Colon (tissue), 2 donors: ENCODE results near the gene AOPEP.

Source experiments
- FAIRE-seq: peaks from 2 replicates; lab custom pipeline; 2012; peaks lifted over from hg19 to GRCh38; lab: Jason Lieb, UNC
- donor health status: control.
- donor health status: control.

Gene AOPEP

DNA sequence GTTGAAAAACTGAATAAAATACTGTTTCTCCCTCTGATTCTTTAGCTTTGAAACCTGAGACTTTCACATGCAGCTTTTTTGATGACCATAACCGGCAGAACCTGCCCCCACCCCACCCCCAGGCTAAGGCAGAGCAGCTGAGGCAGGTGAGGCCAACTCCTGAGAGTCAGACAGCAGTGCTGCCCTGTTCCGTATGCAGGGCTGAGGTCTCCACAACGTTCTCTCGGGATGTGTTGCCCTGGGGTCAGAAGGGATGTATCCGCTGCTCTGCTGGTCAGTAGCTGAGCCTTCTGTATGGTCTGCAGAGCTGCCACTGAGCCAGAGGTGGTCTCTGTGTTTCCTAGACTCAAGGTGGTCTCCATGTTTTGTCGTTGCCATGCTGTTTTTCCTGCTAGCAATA, 190.5 kb downstream of the AOPEP start:
- no peak for FAIRE-seq

DNA sequence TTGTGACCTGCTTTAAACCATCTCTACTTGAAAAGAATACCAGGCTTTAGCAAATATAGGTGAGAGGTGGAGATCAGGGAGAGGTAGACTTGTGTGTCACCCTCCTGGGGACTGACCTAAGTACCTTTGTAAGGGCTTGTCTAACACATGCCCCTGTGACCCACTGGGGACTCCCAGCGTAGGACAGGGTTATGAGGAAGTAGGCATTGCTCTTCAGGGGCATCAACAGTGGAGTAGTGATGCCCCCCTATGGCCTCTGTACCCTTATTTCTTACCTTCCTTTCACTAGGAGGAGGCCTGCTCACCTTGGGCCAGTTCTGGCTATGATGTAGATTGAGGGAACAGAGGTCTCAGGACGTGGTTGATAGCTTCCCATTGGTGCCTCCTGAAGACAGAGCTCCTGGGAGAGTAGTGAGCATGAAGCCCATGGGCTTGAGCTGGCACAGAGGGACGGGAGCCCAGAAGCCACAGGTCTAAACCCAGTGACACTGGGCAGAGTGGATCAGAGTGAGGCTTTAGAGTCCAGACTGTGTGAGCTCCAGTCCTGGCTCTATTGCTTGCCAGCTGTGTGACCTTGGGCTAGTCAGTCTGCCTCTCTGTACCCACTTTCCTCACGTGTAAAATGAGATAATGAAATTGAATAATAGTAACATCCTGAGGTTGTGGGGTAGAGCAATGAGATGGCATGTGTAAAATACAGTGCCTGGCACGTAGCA, 191.7 kb downstream of the AOPEP start:
- FAIRE-seq = no peak

DNA sequence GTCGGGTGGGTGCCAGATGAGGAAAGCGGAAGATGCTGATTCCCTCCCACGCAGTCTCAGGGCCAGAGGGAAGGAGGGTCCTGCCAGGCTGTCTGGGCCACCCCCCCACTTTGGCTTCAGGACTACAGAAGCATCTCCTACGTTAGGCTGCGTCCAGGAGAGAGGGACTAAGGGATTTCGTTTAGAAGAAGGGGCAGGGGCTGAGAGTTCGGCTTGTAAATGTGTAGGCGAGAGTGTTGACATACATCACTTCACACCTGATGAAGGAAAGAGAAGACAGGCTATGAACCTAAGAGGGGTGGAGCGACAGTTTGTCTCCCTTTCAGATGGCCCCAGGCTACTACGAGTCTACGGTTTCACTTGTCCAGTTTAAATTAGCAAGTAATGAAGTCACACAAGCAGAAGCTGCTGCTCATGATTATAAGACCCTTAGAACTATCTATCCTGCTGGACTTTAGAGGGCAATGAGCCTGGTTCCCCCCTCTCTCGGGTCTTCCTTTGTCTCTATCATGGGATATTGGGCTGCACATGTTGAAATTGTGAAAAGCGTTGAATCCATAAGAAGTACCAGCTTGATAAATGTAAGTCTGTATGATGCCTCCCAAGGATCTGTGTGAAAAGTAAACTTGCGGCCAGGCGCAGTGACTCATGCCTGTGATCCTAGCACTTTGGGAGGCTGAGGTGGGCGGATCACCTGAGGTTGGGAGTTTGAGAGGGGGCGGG, 193.0 kb downstream of the AOPEP start:
- FAIRE-seq = no peak

DNA sequence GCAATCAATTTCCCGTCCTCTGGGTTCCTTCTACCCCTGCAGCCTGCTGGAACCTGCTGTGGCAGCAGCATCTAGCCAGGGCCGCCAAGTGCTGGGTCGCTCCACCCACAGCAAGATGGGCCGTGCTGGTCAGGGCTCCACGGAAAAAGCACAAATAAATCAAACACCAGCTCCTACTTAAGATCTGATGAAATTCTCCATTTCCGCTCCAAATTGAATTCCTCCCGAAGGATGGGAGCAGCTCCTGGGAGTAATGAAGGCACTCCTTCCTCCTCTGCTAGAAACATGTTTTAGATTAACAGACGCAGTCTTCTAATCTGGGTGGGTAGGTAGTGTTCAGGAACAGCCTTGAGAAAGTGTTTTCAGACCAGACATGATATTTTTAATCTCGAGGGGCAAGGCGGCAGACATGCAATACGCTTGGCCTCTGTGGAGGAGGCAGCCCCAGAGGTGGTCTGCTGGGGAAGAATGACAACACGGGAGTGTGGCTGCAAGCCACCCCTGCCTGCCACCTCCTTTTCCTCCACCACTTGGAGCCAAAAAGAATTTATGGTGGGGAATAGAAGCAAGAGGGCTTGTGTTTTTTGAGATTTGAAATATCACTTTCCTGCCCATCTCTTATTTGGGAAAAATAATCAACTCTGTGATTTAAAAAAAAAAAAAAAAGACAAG, 194.1 kb downstream of the AOPEP start:
- no peak for FAIRE-seq

DNA sequence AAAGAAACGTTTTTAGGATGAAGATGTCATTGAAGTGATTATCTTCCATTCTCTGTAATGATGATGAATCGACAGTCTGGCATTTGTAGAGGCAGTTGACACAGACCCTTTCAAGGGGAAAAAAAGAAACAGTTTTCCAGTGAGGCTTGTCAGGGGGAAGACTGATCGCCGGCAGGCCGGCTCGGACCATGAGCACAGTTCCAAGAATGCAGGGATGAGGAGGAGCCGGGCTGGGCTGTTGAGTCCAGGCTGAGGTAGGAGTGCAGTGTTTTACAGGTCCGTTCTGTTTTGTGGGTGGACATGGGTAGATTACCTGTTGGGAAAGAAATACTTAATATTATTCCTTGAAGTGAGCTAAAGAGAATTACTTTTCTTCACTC, 194.6 kb downstream of the AOPEP start:
- FAIRE-seq = no peak

DNA sequence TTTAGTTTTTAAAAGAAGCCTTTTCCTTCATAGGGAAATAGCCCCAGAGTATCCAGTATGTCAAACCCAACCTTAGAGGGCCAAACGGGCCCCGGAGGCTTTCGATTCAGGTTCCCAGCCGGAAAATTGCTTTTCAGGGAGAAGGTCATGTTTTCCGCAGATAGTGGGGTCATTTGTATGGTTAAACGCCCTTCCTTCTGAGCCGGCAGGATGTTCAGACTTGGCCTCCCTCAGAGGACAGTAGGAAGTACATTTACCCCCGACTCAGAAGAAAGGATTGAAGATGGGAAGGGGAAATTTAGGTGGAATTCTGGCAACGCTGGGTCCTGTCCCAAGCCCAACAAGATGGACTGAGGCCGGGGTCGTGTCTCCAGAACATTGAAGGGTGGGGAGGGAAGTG, 195.2 kb downstream of the AOPEP start:
- no peak for FAIRE-seq

DNA sequence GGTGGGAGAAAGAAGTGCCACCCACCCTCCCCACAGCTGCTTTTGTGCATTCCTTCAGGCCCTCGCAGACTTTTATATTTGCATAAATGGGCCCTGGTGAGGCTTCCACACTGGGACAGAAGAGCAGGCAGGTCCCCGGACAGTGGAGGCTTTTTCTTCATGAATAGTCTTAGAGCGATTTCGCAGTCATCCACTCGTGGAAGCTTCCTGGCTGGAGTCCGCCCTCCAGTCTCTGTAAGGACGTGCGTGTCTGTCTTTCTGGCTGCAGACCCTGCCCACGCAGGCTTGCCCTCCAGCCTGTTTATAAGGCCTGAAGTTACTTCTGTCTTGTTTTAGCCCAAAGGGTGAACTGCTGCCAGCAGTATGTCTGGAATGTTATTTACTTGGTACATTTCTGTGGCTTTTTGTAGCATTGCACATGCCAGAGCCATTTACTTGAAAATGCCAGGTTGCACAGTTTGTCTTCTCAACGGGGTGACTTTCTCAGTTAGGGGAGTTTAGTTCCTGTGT, 195.7 kb downstream of the AOPEP start:
- no peak for FAIRE-seq

DNA sequence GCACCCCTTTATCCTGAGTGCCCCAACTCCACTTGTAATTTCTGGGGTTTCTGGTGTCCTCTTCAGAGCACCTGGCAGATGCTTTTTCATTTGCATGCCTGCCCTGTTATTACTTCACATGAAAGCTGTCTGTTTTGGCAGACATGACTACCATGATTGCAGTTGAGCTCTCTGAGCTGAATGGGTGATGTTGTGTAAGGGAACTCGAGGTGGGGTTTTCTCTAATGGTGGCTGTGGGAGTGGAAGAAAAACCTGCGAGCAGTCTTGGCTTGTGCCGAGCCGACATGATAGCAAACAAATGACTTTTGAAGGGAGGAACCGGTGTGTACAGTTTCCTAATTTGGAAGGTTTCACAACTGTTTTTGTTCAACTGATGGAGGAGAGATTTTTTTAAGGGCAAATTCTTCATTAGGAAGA, 196.2 kb downstream of the AOPEP start:
- FAIRE-seq = no peak

DNA sequence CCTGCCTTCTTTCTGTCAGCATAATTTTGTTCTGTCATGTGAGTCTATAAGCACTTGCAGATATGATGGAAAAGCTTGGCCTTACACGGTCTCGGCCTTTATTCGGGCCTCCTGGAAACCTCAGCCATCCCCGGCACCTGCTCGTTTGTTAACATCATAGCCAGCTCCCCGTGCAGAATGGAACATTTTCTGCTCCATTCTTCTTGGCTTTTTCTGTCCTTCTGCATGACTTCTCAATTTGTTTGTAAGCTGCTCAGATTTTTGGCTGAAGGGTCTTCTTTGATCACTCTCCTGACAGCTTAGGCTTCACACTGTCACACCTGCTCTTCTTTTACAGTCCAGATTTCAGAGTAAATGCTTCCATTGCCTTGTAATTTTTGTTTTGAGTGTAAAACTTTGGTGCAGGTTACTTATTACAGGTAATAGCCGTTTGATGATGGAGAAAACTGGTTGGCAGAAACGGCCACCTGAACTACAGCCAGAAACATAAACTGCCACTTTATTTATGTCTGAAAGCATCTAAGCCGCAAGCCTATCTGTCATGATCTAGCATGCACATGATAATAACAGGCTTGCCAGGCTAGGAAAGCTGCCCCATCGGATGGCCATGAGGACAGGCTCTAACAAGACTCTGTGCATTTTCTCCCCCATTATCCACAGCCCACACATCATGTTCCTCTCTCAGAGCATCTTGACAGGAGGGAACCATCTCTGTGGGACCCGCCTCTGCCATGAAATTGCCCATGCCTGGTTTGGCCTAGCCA, 197.0 kb downstream of the AOPEP start:
- no peak for FAIRE-seq

DNA sequence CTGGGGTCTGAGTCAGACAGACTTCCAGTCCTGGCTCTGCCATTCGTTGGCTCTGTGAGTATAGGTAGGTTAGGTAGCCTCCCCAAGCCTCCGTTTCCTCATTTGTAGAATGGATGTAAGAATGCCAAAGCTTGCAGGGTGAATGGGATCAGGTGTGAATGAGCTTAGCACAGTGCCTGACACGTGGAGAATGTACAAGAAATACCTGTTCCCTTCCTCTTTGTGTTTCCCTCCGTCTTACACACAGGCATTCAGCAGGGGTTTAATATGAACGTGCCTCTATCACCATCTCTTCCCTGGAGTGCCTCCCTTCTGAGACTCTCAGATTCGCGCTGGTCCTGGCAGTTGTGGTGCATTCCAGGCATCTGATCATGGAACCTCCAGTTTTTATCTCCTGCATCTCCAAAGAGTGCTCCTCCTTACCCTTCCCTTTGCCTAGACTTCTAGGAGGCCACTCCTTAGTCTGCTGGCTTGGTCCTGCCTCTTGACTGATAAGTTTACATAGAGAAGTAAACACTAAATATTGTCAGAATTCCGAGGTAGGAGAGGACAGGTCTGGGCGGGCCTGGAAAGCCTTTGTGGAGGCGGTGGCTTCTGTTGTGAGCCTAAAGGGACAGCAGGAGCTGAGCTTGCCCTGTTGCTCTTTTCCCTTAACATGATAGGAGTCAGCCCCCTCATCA, 199.4 kb downstream of the AOPEP start:
- FAIRE-seq = no peak

DNA sequence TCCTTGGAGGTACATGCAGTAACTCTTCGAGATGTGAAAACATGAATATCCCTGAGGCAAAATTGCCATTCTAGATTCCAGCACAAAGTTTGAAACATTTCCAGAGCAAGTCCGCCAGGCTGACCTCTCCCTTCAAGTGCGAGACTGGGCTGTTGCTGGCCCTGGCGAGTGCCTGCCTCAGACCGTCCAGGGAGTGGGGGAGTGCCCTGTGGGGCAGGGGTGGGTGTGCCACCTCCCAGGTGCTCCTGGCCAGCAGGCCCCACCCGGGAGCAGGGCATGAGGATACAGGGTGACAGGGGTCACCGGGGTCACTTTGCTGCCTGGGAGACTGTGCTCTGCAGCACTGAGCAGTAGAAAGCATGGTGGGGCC, 199.9 kb downstream of the AOPEP start:
- no peak for FAIRE-seq

DNA sequence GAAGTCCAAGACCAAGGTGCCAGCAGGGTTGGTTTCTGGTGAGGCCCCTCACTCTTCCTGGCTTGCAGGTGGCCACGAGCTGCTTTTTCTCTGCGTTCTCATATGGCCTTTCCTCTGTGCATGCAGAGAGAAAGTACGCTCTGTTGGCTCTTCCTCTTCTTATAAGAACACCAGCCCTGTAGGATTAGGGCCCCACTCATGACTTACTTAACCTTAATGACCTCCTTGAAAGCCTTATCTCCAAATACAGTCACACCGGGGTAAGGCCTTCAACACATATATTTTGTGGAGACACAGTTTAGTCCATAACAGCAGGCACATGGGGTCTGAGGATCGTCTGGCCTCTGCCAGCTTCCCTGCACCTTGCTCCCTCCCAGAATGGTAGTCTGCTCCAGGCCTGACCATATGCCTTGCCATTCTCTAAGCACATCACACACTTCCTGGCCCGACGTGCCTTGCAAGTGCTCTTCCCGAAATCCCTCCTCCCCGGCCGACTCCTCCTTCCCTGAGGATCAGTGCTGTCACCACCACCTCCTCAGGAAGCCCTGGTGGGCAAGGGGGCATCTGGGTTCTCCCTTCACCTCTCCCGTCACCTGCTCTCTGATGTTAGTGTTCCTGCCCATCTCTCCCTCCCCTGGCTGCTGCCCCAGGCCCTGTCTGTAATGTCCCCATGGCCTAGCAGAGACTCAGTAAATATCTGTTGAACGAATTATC, 200.7 kb downstream of the AOPEP start:
- FAIRE-seq = no peak

DNA sequence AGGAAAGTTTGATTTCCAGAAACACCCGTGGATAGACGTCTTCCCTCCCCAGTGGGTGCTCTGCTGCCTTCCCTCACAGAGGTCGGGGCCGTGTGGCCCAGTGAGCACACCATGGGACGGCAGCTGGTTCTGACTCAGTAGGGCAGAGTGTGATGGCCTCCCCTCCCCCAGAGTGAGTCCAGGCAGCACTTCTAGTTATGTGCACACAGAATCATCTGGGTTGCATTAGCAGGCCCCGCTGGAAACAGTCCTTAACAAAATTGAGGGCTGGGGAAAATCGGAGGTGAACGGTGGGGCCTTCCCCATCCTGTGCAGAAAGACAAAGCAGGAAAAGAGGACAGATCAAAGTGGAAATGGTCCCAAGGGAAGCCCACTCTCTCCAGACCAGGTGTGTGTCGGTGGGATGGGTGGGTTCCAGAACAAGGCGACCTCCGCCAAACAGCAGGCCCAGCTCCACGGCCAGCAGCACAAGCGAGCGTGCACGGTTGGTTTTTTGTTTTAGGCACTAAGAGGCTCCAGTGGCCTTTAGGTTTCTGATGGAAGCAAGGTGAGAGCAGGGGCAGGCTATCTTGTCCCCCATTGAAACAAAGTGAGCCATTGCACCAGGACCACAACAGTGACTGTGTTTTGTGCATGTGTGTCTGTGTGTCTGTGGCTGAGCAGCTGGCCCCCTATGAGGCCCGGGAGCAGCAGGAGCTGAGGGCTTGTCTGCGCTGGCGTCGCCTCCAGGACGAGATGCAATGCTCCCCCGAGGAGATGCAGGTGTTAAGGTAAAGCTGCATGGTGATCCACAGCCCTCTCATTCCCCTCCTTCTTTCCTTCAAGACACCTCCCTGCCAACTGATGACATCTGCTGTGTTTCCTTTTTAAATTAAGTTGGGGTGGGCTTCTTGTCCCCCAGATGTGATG, 201.5 kb downstream of the AOPEP start:
- FAIRE-seq = no peak

DNA sequence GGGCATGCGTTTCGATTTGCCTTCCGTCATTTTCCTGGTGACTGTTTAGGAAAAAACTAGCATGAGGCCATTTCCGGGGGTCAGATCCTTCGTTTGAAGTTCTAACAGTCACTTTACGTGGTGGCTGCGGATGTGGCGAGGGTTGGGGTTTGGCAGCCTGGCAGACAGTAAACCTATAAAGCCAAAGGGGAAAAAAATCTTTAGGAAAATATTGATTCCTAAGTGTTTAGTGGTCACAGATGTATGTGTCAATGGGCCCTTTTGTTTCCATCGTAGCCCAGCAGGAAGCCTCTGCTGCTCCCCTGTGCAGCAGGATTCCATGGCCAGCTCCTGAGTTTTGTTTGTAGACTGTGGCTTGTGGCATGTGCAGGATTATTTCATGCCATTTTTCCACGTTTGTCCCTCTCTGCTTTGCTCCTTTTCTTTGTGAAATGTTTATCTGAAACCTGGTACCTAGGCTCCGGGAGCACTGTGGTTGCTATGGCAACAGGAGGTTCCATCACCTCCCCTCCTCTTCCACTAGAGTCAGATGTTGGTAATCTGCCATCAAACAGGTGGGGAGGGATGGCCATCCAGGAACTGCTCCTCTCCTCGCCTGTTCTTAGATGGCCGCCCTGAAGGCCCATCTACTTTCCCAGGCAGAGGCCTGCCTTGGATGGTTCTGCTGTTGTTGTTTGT, 202.3 kb downstream of the AOPEP start:
- FAIRE-seq = no peak

DNA sequence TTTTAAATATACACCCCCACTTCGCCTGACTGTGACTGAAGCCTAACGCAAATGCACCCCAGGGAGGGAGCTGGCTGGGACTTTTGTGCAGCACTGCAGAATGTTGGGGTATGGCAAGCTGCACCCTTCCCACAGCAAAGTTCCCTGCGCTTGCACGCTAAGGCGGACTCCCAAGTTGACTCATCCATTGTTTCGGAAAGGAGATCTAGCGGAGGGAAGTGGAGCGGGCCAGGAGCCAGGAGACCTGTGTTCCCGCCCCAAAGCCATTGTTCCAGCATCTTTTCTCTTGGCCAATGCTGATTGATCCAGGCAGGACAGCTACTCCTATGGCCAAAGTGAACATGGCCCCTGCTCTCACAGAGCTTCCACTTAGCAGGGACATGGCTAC, 202.9 kb downstream of the AOPEP start:
- FAIRE-seq = no peak

DNA sequence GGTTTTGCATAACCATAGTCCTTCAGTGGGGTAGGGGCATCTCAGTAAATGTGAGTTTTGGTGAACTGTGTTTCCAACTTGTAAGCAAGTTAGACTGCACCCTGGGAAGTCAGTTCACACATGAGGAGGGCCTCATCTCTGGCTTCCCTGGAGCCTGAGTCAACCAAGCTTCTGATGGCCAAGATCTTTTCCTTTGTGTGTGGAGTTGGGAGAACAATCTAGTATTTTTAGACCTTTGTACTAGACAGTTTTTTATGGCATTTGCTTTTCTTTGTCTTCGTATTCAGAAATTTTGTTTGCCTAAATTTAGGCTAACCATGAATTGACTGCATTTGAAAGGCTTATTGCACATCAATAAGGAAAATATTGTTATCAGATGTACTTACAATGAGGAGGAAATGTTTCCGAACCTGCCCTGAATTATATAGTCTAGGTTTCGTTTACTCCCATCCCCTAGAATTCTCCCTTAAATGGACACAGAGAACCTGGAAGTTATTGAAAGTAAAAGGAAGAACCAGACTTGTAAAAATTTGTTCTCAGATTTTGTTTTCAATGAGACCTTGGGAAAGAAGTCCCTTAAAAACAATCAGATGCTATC, 204.6 kb downstream of the AOPEP start:
- no peak for FAIRE-seq

DNA sequence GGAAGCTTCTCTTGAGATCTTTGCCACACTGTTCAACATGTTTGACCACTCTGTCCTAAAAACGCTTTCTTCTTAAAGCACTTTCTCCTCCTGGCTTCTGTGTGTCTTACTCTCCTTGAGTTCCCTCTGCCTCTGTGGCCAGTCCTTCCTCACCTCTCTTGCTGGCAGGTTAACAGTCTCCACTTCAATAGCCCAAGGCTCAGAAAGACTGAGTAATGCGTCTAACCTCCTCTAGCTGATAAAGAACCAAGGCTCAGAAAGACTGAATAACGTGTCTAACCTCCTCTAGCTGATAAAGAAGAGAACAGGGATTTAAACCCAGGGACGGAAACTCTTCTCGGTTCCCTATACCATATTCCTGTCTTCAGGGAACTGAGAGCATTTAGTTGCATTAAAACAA, 205.2 kb downstream of the AOPEP start:
- FAIRE-seq = no peak

DNA sequence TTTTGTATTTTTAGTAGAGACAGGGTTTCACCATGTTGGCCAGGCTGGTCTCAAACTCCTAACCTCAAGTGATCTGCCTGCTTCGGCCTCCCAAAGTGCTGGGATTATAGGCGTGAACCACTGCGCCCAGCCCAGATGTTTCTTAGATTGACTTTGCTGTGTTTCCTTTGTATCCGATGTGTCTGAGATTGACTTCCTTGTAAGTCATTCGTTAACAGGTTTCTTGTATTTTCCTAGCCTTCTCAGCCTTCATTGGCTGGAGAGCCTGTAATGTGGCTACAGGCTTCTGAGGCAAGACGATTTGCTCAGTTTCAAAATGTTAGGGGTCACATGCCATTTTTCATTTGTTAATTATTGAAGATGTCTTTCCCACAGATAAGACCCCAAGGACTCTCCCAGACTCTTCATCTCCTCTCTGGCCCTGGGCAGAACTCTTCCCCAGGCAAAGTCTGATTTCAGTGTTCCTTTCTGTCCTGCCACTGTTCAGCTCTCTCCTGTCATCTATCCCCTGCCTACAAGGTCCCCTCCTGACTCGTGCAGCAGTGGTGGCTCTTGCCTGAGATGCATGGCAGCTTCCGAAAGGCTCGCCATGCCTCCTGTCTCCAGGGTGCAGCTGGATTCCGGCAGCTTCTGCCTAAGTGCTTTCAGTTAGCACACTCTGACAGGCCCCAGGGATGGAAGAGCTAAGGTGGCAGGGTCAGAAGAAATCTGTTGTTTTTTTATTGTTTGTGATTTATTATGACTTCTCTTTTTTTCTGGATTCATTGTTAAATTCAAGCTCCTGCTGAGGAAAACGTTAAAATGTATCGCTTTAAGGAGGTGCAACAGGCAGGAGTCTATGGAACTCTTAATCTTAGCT, 206.4 kb downstream of the AOPEP start:
- no peak for FAIRE-seq
